ENCODE measurements around the gene TLE4. TPM values are rescaled to one million over a fixed set of nuclear protein-coding genes. Genes with fewer than 3 reads are reported as not detected.

Gene TLE4
- total RNA-seq, 2 experiments from 2014 or later, result 11.2 to 13.1 TPM

DNA sequence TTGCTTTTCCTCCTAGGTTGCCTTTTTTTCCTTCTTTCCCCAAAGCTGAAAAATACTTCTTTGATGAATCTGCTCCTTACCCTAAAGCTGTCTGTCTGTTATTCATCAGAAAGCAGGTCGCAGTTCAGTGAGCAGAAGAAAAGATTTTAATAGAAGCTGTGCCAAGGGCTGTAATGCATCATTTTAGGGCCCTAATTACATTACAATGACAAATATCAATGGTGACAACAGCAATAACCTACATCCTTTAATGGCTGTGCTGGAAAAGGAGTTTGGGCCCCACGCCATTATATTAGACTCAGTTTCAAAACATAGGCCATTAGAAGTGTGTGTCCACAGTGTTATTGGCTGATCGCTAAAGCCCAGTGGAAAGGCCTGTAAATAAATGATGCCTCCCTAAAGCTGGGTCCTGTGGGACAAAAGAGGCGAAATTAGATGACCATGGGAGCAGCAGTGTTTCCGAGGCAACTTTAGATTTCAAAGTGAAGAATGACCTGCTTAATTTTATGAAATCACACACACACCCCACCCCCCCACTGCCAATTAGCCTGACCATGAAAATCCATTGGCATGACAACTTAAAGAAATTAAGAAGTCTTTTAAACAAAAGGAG, 38.4 kb downstream of the TLE4 start:
- Mint-ChIP-seq H3K4me1 (ENCODE audit: low read depth) (peaks cover 50% of the 10 kb centered on the region), H3K9me3 (peaks cover 6% of the 10 kb centered on the region), H3K4me3 (no peak overlapping the region), H3K36me3 (ENCODE audit: low read depth) (peaks cover 12% of the 10 kb centered on the region), H3K27ac (no peak overlapping the region), H3K27me3 (ENCODE audit: low read depth) (no peaks in the 10 kb centered on the region)
- DNase-seq, result no peak
- intact Hi-C loops (cut with micrococcal nuclease), result no loop called here
- CTCF ChIA-PET, result no interaction called here

- no peak overlapping the region for H3K4me3 Mint-ChIP-seq
- peaks cover 6% of the 10 kb centered on the region for H3K9me3 Mint-ChIP-seq
- intact Hi-C loops (cut with micrococcal nuclease), result loop anchor here (1.0 kb wide), 1 partner anchor 40 kb away; the partner anchor contains the start of gene TLE4
- no peak for DNase-seq
- H3K27me3 Mint-ChIP-seq (ENCODE audit: low read depth), result no peaks in the 10 kb centered on the region
- H3K4me1 Mint-ChIP-seq (ENCODE audit: low read depth), result peaks cover 50% of the 10 kb centered on the region
- CTCF ChIA-PET, result no interaction called here
- no peak overlapping the region for H3K27ac Mint-ChIP-seq
- peaks cover 12% of the 10 kb centered on the region for H3K36me3 Mint-ChIP-seq (ENCODE audit: low read depth)
Measured at GRCh38 chr9:79610791-79611614, 39.2 kb downstream of the TLE4 start.

GRCh38 chr9:79613145-79613544, 41.4 kb downstream of the TLE4 start:
- Mint-ChIP-seq H3K9me3 (no peaks in the 10 kb centered on the region), H3K27ac (no peak overlapping the region), H3K4me3 (no peak overlapping the region), H3K36me3 (ENCODE audit: low read depth) (peaks cover 2% of the 10 kb centered on the region), H3K4me1 (ENCODE audit: low read depth) (peaks cover 55% of the 10 kb centered on the region), H3K27me3 (ENCODE audit: low read depth) (no peaks in the 10 kb centered on the region)
- no peak for DNase-seq
- CTCF ChIA-PET, result interaction anchor here (1.3 kb wide), 1 partner anchor 19 kb away, joined by 5 read pairs; no protein-coding TSS in a partner anchor
- intact Hi-C loops (cut with micrococcal nuclease), result no loop called here

DNA sequence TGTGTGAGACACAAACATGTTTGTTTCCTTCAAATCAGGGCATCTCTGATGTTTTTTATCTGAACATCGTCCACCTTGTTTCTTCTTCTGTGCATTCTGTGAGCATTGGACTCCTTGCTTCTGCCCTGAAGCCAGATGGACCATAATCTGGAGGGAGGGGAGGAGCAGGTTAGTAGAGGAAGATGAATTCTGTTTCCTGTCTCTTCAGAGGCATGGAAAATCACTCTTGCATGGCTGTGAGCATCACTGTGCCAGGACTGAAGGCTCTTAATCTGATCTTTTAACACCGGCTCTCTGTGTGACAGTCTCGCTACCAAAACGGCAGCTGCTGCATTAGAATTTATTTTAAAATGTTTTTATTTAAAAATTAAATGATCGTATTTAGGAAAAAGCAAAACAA, 43.3 kb downstream of the TLE4 start:
- CTCF ChIA-PET, result interaction anchor here (1.0 to 1.1 kb wide), 2 partner anchors 21 to 30 kb away, joined by 3 read pairs; no protein-coding TSS in a partner anchor
- Mint-ChIP-seq H3K9me3 (no peaks in the 10 kb centered on the region), H3K4me1 (ENCODE audit: low read depth) (peaks cover 56% of the 10 kb centered on the region), H3K27ac (no peak overlapping the region), H3K27me3 (ENCODE audit: low read depth) (no peaks in the 10 kb centered on the region), H3K36me3 (ENCODE audit: low read depth) (peaks cover 2% of the 10 kb centered on the region), H3K4me3 (no peak overlapping the region)
- intact Hi-C loops (cut with micrococcal nuclease), result no loop called here
- DNase-seq, result no peak

- H3K9me3 Mint-ChIP-seq, result no peaks in the 10 kb centered on the region
- H3K27ac Mint-ChIP-seq, result no peak overlapping the region
- H3K27me3 Mint-ChIP-seq (ENCODE audit: low read depth), result no peaks in the 10 kb centered on the region
- peaks cover 49% of the 10 kb centered on the region for H3K4me1 Mint-ChIP-seq (ENCODE audit: low read depth)
- H3K36me3 Mint-ChIP-seq (ENCODE audit: low read depth), result peaks cover 2% of the 10 kb centered on the region
- CTCF ChIA-PET, result interaction anchor here (1.0 to 1.1 kb wide), 2 partner anchors 13 to 31 kb away, joined by 3 read pairs; no protein-coding TSS in a partner anchor
- H3K4me3 Mint-ChIP-seq, result no peak overlapping the region
- DNase-seq, result no peak
- intact Hi-C loops (cut with micrococcal nuclease), result no loop called here
Measured at GRCh38 chr9:79616013-79616412, 44.2 kb downstream of the TLE4 start.

DNA sequence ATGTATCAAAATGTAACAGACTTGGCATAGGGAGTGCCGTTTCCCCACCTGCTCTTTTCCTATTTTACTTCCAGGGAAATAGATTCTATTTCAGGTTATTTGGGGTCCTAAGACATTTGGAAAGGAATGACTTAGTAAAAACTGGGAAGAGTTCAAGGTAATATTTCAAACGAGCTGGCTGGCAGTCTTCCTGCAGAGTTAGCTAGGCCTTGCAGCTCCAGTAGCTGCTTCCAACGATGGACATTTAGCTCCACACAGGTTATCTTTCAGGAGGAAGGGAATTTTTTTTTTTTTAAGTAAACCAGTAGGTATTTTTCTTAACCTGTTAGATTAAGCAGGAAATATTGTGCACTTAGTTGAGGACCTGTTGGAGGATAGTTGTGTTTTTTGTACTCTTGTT, 45.2 kb downstream of the TLE4 start:
- intact Hi-C loops (cut with micrococcal nuclease), result no loop called here
- Mint-ChIP-seq H3K36me3 (ENCODE audit: low read depth) (peaks cover 2% of the 10 kb centered on the region), H3K4me3 (no peak overlapping the region), H3K27ac (no peak overlapping the region), H3K27me3 (ENCODE audit: low read depth) (no peaks in the 10 kb centered on the region), H3K4me1 (ENCODE audit: low read depth) (peaks cover 48% of the 10 kb centered on the region), H3K9me3 (no peaks in the 10 kb centered on the region)
- CTCF ChIA-PET, result interaction anchor here (0.6 kb wide), 1 partner anchor 871 kb away, joined by 4 read pairs; no protein-coding TSS in a partner anchor
- no peak for DNase-seq

DNA sequence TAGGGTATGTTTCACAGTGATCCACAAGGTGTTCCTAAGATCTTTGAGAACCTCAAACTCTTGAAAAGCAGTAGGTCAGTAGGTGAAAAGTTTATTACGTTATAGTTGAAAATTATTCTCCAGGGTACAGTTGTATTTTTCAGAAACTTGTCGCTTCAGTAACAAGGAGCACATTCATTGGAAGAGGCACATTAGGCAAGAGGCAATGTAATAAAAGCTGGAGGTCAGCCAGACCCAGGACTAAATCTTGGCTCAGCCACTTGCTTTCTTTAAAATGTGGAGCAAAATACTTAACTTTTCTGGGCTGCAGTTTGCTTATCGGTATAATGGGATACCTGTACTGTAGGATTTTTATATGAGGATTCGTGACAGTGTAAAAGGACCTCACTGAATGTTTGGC, 45.6 kb downstream of the TLE4 start:
- no peak overlapping the region for H3K27ac Mint-ChIP-seq
- peaks cover 46% of the 10 kb centered on the region for H3K4me1 Mint-ChIP-seq (ENCODE audit: low read depth)
- H3K27me3 Mint-ChIP-seq (ENCODE audit: low read depth), result no peaks in the 10 kb centered on the region
- peaks cover 2% of the 10 kb centered on the region for H3K36me3 Mint-ChIP-seq (ENCODE audit: low read depth)
- H3K4me3 Mint-ChIP-seq, result no peak overlapping the region
- DNase-seq, result no peak
- H3K9me3 Mint-ChIP-seq, result no peaks in the 10 kb centered on the region
- intact Hi-C loops (cut with micrococcal nuclease), result no loop called here
- CTCF ChIA-PET, result interaction anchor here (0.8 kb wide), 1 partner anchor 10 kb away, joined by 3 read pairs; no protein-coding TSS in a partner anchor

GRCh38 chr9:79619930-79620329, 48.2 kb downstream of the TLE4 start:
- CTCF ChIA-PET, result no interaction called here
- Mint-ChIP-seq H3K27ac (no peak overlapping the region), H3K27me3 (ENCODE audit: low read depth) (no peaks in the 10 kb centered on the region), H3K4me3 (no peak overlapping the region), H3K4me1 (ENCODE audit: low read depth) (peaks cover 40% of the 10 kb centered on the region), H3K36me3 (ENCODE audit: low read depth) (no peaks in the 10 kb centered on the region), H3K9me3 (peaks cover 1% of the 10 kb centered on the region)
- intact Hi-C loops (cut with micrococcal nuclease), result loop anchor here (5.0 kb wide), 1 partner anchor 192 kb away; no protein-coding TSS in a partner anchor
- no peak for DNase-seq

DNA sequence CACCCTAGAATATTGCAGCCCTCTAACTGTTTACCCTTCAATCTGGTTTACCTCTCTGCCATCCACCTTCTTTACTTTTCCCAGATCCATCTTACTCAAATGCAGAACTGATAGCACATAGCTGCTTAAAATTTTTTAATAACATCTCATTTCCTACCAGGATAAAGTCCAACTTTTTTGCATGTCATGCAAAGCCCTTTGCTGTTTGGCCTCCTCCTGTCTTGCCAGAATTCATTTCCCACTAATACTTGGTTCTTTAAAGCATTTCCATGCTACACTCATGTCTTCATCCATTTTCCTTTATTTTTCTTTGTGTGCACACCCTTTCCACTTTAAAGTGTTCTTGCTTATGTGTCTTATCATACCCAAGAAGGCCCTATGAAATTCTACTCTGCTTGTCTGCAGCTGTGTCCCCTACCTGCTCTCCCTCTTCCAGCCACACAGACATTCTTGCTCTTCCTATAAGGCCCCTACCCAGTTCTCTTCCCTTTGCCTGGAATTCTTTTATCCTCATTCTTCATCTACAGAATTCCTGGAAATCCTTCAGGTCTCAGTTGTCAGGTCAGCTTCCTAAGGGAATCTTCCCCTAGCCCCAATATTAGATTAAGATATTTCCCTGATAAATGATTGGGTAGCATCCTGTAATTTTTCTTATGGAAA, 50.3 kb downstream of the TLE4 start:
- Mint-ChIP-seq H3K36me3 (ENCODE audit: low read depth) (no peaks in the 10 kb centered on the region), H3K27ac (no peak overlapping the region), H3K27me3 (ENCODE audit: low read depth) (no peaks in the 10 kb centered on the region), H3K4me1 (ENCODE audit: low read depth) (peaks cover 39% of the 10 kb centered on the region), H3K4me3 (no peak overlapping the region), H3K9me3 (peaks cover 1% of the 10 kb centered on the region)
- intact Hi-C loops (cut with micrococcal nuclease), result loop anchor here (5.0 kb wide), 1 partner anchor 190 kb away; no protein-coding TSS in a partner anchor
- no peak for DNase-seq
- CTCF ChIA-PET, result no interaction called here

- Mint-ChIP-seq H3K9me3 (peaks cover 1% of the 10 kb centered on the region), H3K36me3 (ENCODE audit: low read depth) (peaks cover 6% of the 10 kb centered on the region), H3K4me3 (peak overlapping the region; percentile 42), H3K4me1 (ENCODE audit: low read depth) (peaks cover 37% of the 10 kb centered on the region), H3K27ac (peak overlapping the region; percentile 81), H3K27me3 (ENCODE audit: low read depth) (no peaks in the 10 kb centered on the region)
- DNase-seq, result peak; percentile 59
- intact Hi-C loops (cut with micrococcal nuclease), result loop anchor here (1.0 to 5.0 kb wide), 3 partner anchors 42 to 188 kb away; partner anchors contain the start of gene TLE4
- CTCF ChIA-PET, result no interaction called here
Measured at GRCh38 chr9:79623799-79624721, 52.3 kb downstream of the TLE4 start.

DNA sequence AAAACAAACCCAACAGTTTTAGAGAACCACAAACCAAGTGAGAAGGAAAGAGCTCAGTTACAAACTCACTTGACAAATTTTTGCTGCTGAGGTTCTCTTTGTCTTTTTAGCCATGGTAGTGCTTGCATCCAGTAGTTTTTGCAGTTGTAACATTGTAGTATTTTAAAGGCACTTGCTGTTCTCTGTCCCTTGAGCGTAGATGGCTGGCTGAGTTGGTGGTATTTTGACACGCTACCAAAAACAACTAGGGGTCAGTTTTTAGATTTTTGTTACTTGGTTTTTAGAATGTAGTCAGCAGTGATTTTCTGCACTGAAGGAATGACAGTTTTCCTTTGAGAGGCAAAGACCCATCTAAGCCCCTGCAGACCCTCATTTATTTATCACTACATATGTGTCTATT, 58.0 kb downstream of the TLE4 start:
- no peak for DNase-seq
- Mint-ChIP-seq H3K27ac (no peak overlapping the region), H3K36me3 (ENCODE audit: low read depth) (peaks cover 6% of the 10 kb centered on the region), H3K27me3 (ENCODE audit: low read depth) (no peaks in the 10 kb centered on the region), H3K4me3 (no peak overlapping the region), H3K4me1 (ENCODE audit: low read depth) (peaks cover 50% of the 10 kb centered on the region), H3K9me3 (no peaks in the 10 kb centered on the region)
- CTCF ChIA-PET, result no interaction called here
- intact Hi-C loops (cut with micrococcal nuclease), result no loop called here
